IPS-18c (cell line): Measurements from ENCODE around the gene NF2.

ENCODE experiments used
- H3K4me3 ChIP-seq: 2 replicates; pipeline ENCODE4 v1.7.0; 2013; ENCODE audit warnings: low read depth, mild to moderate bottlenecking, low read length, moderate library complexity; ENCODE audit not compliant: insufficient read depth
- H3K9me3 ChIP-seq: one replicate; pipeline ENCODE4 v1.6.1; 2013; ENCODE audit warnings: mild to moderate bottlenecking, low read length, moderate library complexity; ENCODE audit not compliant: control insufficient read depth, insufficient read depth

NF2 gene

DNA sequence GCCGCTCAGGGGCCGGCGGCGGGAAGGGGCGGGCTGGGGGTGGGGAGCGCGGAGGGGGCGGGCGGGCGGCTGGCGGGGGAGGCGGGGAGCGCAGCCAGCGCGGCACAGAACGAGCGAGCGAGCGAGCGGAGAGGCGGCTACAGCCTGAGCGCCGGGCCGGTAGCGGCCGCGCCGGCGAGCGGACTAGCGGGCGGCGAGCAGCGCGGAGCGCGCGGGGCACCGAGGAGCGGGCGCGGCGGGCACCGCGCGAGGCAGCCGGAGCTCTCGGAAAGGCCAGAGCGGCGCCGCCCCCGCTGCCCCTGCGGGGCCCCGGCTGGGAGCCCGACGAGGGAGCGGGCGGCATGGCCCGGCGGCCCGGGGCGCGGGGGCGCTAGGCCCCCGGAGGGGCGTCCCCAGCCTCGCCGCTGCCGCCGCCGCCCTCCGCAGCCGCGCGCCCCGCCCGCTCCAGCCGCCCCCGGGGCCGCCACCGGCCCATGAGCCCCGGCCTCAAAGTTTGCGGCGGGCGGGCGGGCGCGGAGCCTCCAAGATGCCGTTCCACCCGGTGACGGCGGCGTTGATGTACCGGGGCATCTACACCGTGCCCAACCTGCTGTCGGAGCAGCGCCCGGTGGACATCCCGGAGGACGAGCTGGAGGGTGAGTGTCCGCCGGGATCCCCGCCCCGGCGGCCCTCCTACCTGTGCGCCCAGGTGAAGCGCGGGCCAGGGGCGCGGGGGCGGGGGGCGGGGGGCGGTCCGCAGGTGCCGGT lies 116.6 kb downstream of the NF2 start, which contains the start of gene CABP7:
Gene CABP7, plus strand, starts transcription at position 105 of the 747 bp plus-strand sequence. Its CDS starts 422 bp downstream, at position 527.
- Histone ChIP-seq H3K9me3 (no peaks in the 10 kb centered on the region), H3K4me3 (peak within 1 kb of the TSS; percentile 25)

DNA sequence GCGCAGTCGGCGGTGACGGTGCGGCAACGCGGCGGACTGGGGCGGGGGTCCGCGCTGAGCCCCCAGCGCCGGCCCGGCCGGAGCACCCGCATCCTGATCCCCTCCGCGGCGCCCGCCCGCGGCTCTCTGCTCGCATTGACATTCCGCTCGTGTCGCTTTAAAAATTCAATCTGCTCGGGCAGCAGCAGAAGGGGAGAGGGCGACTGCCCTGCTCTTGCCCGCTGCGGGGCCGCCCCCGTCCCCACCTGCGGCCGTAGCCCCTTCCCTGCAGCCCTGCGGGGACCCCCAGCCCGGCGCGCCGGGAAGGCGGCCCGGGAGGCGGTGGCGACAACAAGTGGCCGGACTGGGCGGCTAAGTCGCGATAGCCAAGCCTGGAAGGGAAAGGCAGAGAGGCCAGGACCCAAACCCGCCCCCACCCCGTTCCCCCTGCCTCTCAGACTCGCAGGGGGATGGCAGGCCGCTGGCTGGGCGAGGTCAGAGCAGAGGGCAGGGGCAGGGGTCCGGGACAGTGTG lies 117.4 kb downstream of the NF2 start:
- Histone ChIP-seq H3K4me3 (peak overlapping the region; percentile 25), H3K9me3 (no peaks in the 10 kb centered on the region)

- no peak overlapping the region for H3K4me3 ChIP-seq
- H3K9me3 ChIP-seq = no peaks in the 10 kb centered on the region
Observed at GRCh38 chr22:29722151-29722550, 118.7 kb downstream of the NF2 start.

DNA sequence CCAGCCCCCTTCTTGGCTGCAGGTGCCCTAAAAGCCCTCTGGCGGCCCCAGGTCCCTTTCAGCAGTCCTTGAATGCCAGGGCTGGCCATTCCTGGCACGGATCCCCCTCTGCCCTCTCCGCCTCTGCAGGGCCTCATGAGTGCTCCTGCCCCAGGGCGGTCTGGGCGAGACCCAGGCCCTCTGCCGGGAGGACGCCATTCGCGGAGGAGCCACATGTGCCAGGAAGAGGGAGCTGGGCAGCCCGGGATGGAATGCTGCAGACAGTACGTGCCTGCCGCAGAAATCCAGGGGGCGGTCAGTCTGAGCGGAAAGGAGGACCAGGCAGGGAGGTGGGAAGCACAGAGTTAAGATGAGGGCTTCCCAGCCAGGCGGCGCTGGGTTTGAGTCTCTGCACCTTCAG lies 119.2 kb downstream of the NF2 start:
- H3K4me3 ChIP-seq = no peak overlapping the region

GRCh38 chr22:29723766-29724165 lies 120.3 kb downstream of the NF2 start:
- no peak overlapping the region for H3K4me3 ChIP-seq
- H3K9me3 ChIP-seq = no peaks in the 10 kb centered on the region

More for the DNA sequence above, 119.2 kb downstream of the NF2 start:
- H3K9me3 ChIP-seq = no peaks in the 10 kb centered on the region

- H3K9me3 ChIP-seq = no peaks in the 10 kb centered on the region
Observed at GRCh38 chr22:29724843-29725242, 121.4 kb downstream of the NF2 start.

DNA sequence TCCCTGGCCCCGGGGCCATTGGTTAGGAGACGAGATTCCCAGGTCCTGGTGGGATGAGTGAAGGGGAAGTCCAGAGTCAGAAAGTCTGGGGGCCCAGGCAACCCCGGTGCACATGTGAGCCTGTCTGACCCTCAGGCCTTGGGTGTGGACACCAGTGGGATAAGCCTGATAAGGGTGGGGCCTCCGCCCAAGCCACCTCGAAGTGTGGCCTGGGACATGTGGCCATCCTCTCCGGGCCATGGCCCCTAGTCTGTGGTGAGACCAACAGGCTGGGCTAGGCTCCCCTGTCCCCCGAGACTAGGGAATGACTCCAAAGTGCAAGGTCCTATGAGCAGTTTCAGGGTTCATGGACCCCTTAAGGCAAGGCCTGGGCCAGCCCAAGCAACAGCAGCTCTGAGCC lies 122.7 kb downstream of the NF2 start:
- Histone ChIP-seq H3K9me3 (no peaks in the 10 kb centered on the region), H3K4me3 (no peak overlapping the region)

More at GRCh38 chr22:29724843-29725242, 121.4 kb downstream of the NF2 start:
- H3K4me3 ChIP-seq = no peak overlapping the region

DNA sequence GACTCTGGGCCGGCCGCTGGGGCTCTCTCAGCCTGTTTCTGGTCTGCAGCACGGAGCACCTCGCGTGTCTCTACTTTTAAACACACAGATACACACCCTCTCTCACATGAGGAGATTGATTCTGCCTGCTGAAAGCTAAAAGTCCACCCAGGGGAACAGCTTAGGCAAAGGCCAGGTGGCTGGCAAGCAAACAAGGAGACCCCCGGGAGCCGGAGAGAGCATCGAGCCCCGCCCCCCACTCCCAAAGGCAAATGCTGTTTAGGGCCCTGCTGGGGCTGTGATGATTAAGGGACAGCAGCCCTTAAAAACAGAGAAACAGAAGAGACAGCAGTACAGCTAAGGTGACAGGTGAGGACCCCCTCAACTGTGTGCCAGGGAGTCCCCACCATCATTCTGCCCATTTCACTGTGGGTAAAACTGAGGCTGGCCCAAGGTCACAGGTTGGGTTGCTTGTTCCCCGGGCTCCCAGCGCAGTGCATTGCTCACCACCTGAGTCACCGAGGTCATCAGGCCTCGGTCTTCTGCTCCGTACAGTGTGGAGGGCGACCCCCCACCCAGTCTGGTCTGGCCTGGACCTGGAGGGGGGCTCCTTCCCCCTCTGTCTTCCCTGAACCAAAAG lies 123.2 kb downstream of the NF2 start:
- no peaks in the 10 kb centered on the region for H3K9me3 ChIP-seq
- H3K4me3 ChIP-seq = 0 out of 2 replicates have a peak overlapping the region, but pooled peaks have one; percentile 4

DNA sequence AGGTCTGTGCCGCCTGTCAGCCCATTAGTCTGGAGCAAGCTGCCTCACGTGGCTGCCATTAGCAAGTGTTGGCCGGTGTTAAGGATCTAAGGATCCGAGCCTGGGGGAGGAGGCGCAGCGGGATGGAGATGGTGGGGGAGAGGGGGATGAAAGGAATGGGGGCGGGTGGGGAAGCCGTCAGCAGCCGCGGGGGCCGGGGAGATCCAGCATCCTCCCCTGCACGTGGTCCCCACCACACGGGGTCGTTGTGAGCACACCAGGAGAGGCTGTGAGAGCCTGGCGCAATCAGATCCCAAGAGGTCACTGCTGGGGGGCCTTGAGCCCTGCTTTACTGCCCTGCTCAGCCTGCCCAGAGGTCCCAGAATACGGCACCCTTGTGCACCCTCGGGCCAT lies 123.7 kb downstream of the NF2 start:
- Histone ChIP-seq H3K4me3 (0 out of 2 replicates have a peak overlapping the region, but pooled peaks have one; percentile 4), H3K9me3 (no peaks in the 10 kb centered on the region)

- H3K9me3 ChIP-seq = no peaks in the 10 kb centered on the region
- H3K4me3 ChIP-seq = no peak overlapping the region
Observed at GRCh38 chr22:29729161-29729560, 125.7 kb downstream of the NF2 start.

DNA sequence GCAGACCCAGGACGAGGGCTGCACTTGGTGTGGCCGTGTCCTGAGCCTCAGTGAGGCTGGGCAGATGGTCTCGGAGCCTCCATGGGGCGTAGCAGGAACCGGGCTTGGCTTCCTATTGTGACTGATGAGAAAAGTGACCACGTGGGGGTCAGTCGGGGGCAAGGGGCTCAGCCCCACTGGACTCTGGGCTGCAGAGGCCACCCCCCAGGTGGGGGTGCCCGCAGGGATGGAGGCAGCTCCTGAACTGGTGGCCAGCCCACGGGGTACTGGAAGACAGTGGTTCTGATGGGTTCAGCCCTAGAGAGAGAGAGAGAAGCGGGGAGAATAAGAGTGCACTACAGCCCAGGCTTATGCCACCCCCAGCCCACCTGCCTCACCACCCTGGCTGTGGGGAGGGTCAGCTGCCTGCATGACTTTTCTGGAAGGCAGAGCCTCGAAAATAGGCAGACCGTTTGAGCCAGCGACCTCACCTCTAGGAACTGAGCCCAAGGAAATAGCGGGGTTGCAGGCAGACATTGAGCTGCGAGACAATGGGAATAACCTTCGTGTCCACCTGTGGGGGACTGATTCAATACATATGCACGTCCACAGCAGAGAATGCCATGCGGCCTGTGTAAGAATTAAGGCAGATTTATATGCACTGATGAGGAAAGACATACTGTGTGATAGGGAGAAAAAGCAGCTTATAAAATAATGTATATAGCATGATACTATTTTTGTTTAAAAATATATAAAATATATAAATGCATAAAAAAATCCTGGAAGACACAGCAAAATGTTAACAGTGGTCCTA lies 127.8 kb downstream of the NF2 start:
- no peaks in the 10 kb centered on the region for H3K9me3 ChIP-seq

GRCh38 chr22:29732883-29733282 lies 129.4 kb downstream of the NF2 start:
- H3K4me3 ChIP-seq = no peak overlapping the region

More for the DNA sequence above, 127.8 kb downstream of the NF2 start:
- no peak overlapping the region for H3K4me3 ChIP-seq

DNA sequence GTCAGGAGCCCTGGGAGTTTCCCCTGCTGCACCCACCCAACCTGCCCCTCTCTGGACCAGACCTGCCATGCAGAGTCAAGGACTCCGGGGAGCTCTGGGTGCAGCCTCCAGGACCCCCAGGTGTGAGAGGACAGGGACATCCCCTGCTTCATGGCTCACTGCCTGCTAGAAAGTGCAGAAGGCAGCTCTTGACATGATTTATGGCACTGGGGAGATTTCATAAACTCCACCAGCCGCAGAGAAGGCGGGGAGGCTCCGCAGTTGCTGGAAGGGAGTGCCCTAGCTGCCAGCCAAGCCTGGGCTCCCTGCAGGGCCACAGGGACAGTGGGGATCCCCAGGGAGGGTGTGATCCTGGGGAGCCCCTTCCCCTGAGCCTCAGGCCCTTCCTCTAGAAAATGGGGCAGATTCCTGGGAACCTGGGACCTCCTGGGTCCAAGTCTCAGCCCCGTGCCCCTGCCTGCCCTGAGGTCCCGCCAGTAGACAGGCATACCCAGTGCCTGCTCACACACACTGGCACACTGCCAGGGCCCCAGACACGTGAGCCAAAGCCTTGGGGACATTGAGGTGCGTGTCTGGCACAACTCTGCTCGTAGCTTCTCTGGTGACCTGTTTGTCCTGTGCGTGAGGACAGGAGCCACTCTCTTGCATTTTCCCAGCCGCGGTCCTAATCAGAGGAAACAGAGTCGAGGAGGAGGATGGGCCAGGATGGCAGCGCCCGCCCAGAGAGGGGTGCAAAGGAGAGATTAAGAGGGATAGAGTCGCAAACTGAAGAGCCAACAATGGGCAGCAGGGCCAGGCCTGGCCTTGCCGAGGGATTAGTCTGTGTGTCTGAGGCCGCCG lies 130.1 kb downstream of the NF2 start:
- H3K4me3 ChIP-seq = no peak overlapping the region
- H3K9me3 ChIP-seq = no peaks in the 10 kb centered on the region

More at GRCh38 chr22:29732883-29733282, 129.4 kb downstream of the NF2 start:
- no peaks in the 10 kb centered on the region for H3K9me3 ChIP-seq

GRCh38 chr22:29734406-29734805 lies 131.0 kb downstream of the NF2 start:
- H3K9me3 ChIP-seq = no peaks in the 10 kb centered on the region
- H3K4me3 ChIP-seq = no peak overlapping the region

GRCh38 chr22:29734838-29735237 lies 131.4 kb downstream of the NF2 start:
- no peaks in the 10 kb centered on the region for H3K9me3 ChIP-seq
- H3K4me3 ChIP-seq = no peak overlapping the region

DNA sequence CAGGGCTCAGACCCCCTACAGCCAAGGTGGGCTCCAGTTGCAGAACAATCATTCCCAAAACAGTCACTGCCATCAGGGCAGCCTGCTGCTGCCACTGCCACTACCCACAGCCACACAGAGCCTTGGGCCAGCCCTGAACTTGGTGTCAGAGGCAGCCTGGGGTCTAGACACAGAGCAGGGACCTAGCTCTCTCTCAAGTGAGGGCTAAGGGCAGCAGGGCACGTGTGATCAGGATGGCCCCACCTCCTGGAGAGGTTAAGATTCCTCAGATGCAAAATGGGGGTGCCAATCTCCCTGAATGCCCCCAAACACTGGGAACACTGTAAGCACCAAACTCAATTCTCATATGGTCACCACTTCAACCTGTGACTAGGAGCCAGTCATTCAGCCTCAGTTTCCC lies 132.0 kb downstream of the NF2 start:
- H3K9me3 ChIP-seq = no peaks in the 10 kb centered on the region

More for the DNA sequence above, 132.0 kb downstream of the NF2 start:
- no peak overlapping the region; the same call in 1 of the 2 replicates for H3K4me3 ChIP-seq
